ENCODE measurements around the gene WSB1. TPM values are rescaled to one million over a fixed set of nuclear protein-coding genes. Genes with fewer than 3 reads are reported as not detected.

The WSB1 gene
- 66.2 to 87.5 TPM (median 76.8 TPM) in 5 replicates for total RNA-seq (2022; extraction: Qiagen RNA extraction; ENCODE audit: low read depth)

GRCh38 chr17:27293898-27294688, at the start of gene WSB1:
TSS of gene WSB1 (plus strand) at chr17:27294114. CDS start at chr17:27294396, 282 bp downstream.

Other genes starting within 250 kb of the WSB1 start
- gene KSR1, start 162.3 kb downstream of the WSB1 start, total RNA-seq (2022; extraction: Qiagen RNA extraction; ENCODE audit: low read depth), result 11.8 to 18.6 TPM (median 17.2 TPM) in 5 replicates